CD4-positive, alpha-beta T cell treated with Interferon gamma for 1 hour (primary cell): ENCODE measurements around the gene KRTCAP2.
"Not testable (repeated sequence)": the region's sequence is repeated elsewhere in the genome, so short reads cannot be mapped to it uniquely, and the experiment has no call there.

ENCODE experiments used
- DNase-seq: peaks from one replicate; pipeline ENCODE4 v3.0.0-alpha.2; 2020

KRTCAP2 gene

GRCh38 chr1:155167166-155168104, 5.7 kb downstream of the KRTCAP2 start:
- DNase-seq = peak; percentile 83

GRCh38 chr1:155166471-155167165, 6.5 kb downstream of the KRTCAP2 start:
- no peak for DNase-seq

GRCh38 chr1:155166051-155166470, 7.0 kb downstream of the KRTCAP2 start:
- DNase-seq = no peak

GRCh38 chr1:155164625-155165024, 8.5 kb downstream of the KRTCAP2 start:
- DNase-seq = not testable (repeated sequence)

GRCh38 chr1:155163785-155164184, 9.3 kb downstream of the KRTCAP2 start:
- not testable (repeated sequence) for DNase-seq

GRCh38 chr1:155162631-155163030, 10.5 kb downstream of the KRTCAP2 start:
- not testable (repeated sequence) for DNase-seq

- DNase-seq = no peak
These were observed 13.0 kb downstream of the KRTCAP2 start for GRCh38 chr1:155160128-155160527.

GRCh38 chr1:155158991-155159390, 14.1 kb downstream of the KRTCAP2 start:
- DNase-seq = no peak

GRCh38 chr1:155155996-155156643, 17.0 kb downstream of the KRTCAP2 start:
- not testable (repeated sequence) for DNase-seq

- no peak for DNase-seq
These were observed 27.6 kb downstream of the KRTCAP2 start for GRCh38 chr1:155145491-155145890.

- DNase-seq = no peak
These were observed 31.4 kb downstream of the KRTCAP2 start for GRCh38 chr1:155141749-155142148.

GRCh38 chr1:155140630-155140953, 32.5 kb downstream of the KRTCAP2 start:
- no peak for DNase-seq

GRCh38 chr1:155139895-155140629, 33.0 kb downstream of the KRTCAP2 start, which contains the start of gene DPM3:
Gene DPM3 (minus strand): TSS chr1:155140531. CDS start chr1:155140240, 291 bp downstream.
- peak; percentile 85 for DNase-seq

GRCh38 chr1:155137154-155137949, 35.8 kb downstream of the KRTCAP2 start:
- no peak for DNase-seq

- no peak for DNase-seq
These were observed 36.4 kb downstream of the KRTCAP2 start for GRCh38 chr1:155136748-155137147.

- peak; percentile 94 for DNase-seq
These were observed 37.6 kb downstream of the KRTCAP2 start, which contains the start of gene SLC50A1 for GRCh38 chr1:155135415-155136028. Gene SLC50A1 (plus strand): TSS chr1:155135852. CDS start chr1:155135912, 60 bp downstream.

GRCh38 chr1:155134880-155135414, 38.2 kb downstream of the KRTCAP2 start:
- peak; percentile 71 for DNase-seq

- DNase-seq = no peak
These were observed 38.8 kb downstream of the KRTCAP2 start for GRCh38 chr1:155134322-155134721.

- DNase-seq = no peak
These were observed 39.3 kb downstream of the KRTCAP2 start for GRCh38 chr1:155133799-155134281.

- DNase-seq = no peak
These were observed 41.2 kb downstream of the KRTCAP2 start for GRCh38 chr1:155131856-155132255.

GRCh38 chr1:155131285-155131684, 41.8 kb downstream of the KRTCAP2 start:
- DNase-seq = no peak
